ENCODE data around the gene PDGFB. TPM values are rescaled to one million over a fixed set of nuclear protein-coding genes. Genes with fewer than 3 reads are reported as not detected.

PDGFB gene
- total and polyA plus RNA-seq, 2 donors (not counting 1 experiment from before 2014, with no cell fraction given) = 0.04 TPM; not detected in 1

DNA sequence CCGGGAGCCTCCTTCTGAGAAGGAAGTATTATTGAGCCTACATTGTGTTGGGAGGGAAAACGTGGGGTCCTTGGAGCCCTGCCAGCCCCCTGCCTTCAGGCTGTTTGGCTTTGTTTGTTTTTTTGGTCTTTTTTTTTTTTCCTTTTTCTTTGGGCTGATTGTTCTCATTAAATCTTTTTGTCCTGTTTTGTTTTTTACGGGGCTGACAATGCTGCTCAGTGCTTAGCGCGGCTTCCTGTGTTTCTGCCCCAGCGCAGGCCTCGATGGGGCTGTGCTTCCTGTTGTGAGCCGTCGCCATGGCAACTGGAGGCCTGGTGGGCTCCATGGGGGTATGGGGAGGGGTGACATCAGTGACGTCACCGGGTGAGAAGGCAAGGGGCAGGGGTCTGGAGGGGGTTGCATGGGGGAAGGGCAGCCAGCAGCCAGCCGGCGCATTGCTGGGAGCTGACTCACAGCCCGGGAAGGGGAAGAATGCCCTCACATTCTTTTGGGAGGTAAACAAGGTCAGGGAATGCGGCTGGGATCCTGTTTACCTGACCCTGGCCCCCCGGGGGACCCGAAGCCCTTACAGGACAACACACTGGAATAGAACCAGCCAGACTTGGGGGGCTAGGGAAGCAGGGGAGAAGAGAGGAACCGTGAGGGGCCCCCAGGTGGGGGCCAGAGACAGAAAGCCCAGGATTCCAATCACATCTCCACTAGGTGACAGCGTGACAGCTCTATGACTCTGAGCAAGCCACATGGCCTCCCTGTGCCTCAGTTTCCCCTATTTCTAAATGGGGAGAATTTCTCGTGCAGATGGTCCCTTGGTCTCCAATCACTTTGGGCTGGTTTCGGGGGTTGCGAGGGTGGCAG, 70.1 kb downstream of the PDGFB start:
- Histone ChIP-seq H3K27me3 (replicated peaks in 1 of 4; ENCODE audit: control extremely low read depth in 1 of 4, control insufficient read depth in 3 of 4, insufficient read depth in 4 of 4, low read length in 3 of 4) (no peaks in the 10 kb centered on the region), H3K36me3 (replicated peaks in 1 of 2; ENCODE audit: control extremely low read depth in 1 of 2, control insufficient read depth in 1 of 2, extremely low read depth in 1 of 2, insufficient read depth in 2 of 2, low read length in 1 of 2) (no peaks in the 10 kb centered on the region), H3K4me1 (ENCODE audit: control insufficient read depth in 2 of 2, insufficient read depth in 2 of 2, low read length in 2 of 2) (peaks cover 32 to 45% of the 10 kb centered on the region in 2 donors), H4K20me1 (ENCODE audit: control insufficient read depth, insufficient read depth, low read length, poor library complexity, severe bottlenecking) (no peaks in the 10 kb centered on the region), H3K4me2 (replicated peaks; ENCODE audit: low read depth, low read length, poor library complexity, severe bottlenecking) (peak overlapping the region; percentile 74), H2AFZ (ENCODE audit: insufficient read depth, low read depth, low read length, poor library complexity, severe bottlenecking) (peak overlapping the region; percentile 74), H3K9ac (ENCODE audit: low read length) (peak overlapping the region; percentile 47), H3K27ac (ENCODE audit: low read length in 2 of 2) (peak overlapping the region; percentile 53 to 82), H3K4me3 (ENCODE audit: control extremely low read depth in 1 of 5, extremely low read depth in 1 of 5, insufficient read depth in 1 of 5, low read depth in 2 of 5, low read length in 4 of 5) (peak overlapping the region in 2 of 5 experiments; percentile 2 to 13), H3K9me3 (ENCODE audit: control extremely low read depth in 1 of 3, control insufficient read depth in 2 of 3, insufficient read depth in 1 of 3, low read length in 2 of 3) (no peaks in the 10 kb centered on the region), H3K79me2 (ENCODE audit: control insufficient read depth, insufficient read depth, low read length) (no peaks in the 10 kb centered on the region)
- peak; percentile 76 for DNase-seq
- WGBS (ENCODE audit: insufficient coverage) = 25% methylated on average over 21 of the region's 22 CpGs
- TF ChIP-seq CTCF (IDR thresholded peaks at IDR 0.05) = no peak
- no peak for TF ChIP-seq EZH2 (IDR thresholded peaks at IDR 0.05; ENCODE audit: borderline replicate concordance, insufficient read depth, low read depth, low read length, poor library complexity, severe bottlenecking)
- Mint-ChIP-seq H3K27ac (peak overlapping the region; percentile 87), H3K4me3 (peak overlapping the region; percentile 46), H3K27me3 (peaks cover 3% of the 10 kb centered on the region), H3K4me1 (peaks cover 40% of the 10 kb centered on the region), H3K9me3 (ENCODE audit: insufficient read depth) (no peaks in the 10 kb centered on the region)
- ChIA-PET CTCF (interaction anchor here (1.1 to 11.3 kb wide), 4 partner anchors 133 to 354 kb away, joined by 3 to 171 read pairs (median 63); partner anchors contain the start of gene RPL3), POLR2A (interaction anchor here (0.7 kb wide), 1 partner anchor 354 kb away, joined by 3 read pairs; no protein-coding TSS in a partner anchor)
- ATAC-seq (ENCODE audit: low read depth) = peak; percentile 43
- intact Hi-C loops (cut with micrococcal nuclease) = loop anchor here (5.0 kb wide), 1 partner anchor 78 kb away; no protein-coding TSS in a partner anchor

Data from B cell (primary cell).